HG03558 (cell line): ENCODE measurements around the gene ANKRD34C.

Experiments used
- ATAC-seq: cut with Tn5 transposase; IDR thresholded peaks from one replicate; pipeline ENCODE4 v1.9.1; 2021; ENCODE audit warnings: moderate number of reproducible peaks; ENCODE audit not compliant: unreplicated experiment; ENCODE audit errors: extremely low read depth

ANKRD34C gene

DNA sequence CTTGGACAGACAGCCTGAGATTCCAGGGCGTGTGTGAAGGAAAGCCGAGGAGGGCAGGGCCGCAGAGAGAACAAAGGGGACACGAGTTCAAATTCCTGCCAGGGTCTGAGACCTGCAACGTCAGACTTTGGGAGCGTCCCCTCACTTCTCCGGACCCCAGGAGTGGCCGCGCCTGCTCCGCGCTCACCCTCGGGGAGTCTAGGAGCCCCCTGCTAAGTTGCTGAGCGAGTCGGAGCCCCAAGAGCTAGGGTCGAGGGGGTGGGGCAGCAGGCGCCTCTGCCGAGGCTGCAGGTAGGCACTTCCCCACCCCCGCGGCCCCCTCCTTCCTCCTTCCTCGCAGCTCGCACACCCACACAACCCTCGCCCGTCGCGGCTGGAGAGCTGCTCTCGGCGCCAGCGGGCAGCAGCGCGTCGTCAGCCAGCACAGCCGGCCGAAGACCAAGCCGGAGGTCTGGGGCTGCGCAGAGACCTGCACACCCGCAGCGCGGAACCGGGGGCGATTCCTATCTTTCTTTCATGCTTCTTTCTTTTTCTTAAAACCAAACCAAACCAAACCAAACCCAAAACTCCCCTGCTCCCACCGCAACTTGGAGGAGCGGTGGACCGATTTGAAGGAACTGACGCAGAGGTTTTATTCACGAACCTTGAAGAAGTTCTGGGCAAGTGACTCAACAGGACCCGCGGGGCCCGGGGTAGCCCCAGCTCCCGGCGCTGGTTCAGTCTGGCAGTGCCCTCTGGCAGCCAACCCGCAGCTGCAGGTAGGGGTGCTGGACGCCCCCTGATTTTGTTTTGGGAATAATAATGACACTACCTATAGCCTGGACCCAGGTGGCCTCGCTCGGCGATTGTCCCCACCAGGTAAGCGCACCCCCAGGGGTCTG is at the start of gene ANKRD34C:
TSS of gene ANKRD34C (plus strand) at position 352 of the 881 bp plus-strand sequence. CDS start 10,563 bp downstream, outside the sequence.
- ATAC-seq: no peak

- no peak for ATAC-seq
Observed at GRCh38 chr15:79233236-79233635, 49.3 kb upstream of the ANKRD34C start.

DNA sequence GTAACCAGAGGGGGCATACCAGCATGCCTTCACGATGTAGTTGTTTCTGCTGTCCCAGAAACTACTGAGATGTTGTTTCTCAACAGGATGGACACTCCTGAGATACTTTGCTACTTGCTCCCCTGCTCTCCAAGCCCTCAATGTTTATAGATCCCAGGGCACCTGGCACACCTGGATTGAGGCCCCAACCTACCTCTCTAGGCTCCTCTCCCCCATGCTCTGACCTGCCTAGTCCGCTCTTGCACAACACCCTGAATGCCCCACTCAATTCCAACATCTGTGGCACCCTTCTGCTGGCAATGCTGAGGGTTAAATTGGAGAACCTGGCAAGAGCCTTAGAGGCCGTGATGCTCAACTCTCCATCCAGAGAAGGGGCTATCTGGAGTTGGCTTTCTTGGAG is 42.5 kb upstream of the ANKRD34C start:
- no peak for ATAC-seq

DNA sequence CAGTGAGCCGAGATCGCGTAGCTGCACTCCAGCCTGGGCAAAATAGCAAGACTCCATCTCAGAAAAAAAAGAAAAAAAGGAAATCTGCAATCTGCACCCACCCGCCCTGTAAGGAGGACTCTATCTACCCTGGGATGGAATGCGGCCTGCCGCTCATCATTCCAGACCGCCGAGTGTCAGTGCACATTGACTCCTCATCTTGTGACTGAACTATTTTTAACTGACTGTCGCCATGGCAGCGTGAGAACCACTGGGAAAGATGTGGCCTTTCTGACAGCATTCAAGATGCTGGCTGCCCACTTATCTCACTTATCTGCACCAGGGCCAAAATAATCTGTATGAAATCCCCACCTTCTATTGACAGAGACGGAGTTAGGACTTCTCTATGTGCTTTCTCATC is 38.8 kb upstream of the ANKRD34C start:
- ATAC-seq: no peak

DNA sequence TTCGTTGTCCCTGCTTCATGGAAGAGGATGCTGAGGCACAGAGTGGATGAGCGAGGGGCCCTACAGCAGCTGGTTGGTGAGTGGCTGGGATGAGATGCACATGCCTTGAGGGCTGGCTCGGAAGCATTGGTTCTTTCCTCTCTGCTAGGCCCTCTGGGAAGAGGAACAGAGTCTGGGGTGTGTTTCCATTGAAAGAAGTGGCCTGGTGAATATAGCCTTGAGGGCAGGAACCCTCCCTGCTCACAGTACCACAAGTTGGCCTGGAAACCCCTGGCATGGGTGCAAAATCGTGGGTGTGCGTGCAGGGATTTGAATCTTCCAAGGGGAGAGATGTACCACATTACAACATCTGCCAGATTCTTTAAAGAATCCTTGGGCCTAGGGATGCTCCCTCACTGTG is 37.6 kb upstream of the ANKRD34C start:
- ATAC-seq: no peak

DNA sequence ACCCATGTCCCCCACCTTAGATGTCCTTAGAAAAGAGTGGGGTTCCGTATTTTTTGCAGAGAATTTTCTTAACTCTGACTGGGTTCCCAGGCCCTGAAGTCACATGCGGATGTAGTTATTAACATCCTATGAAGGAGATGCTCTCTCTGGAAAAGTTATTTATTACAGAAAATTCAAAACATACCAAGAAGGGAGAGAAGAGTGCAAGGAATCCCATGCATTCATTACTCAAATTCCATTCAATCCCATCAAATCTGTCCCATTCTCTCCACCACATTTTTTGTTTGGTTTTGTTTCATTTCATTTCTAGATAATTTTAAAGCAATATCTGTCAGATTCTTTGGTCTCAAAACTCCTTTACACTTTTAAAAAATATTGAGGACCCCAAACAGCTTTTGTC is 34.3 kb upstream of the ANKRD34C start:
- no peak for ATAC-seq

DNA sequence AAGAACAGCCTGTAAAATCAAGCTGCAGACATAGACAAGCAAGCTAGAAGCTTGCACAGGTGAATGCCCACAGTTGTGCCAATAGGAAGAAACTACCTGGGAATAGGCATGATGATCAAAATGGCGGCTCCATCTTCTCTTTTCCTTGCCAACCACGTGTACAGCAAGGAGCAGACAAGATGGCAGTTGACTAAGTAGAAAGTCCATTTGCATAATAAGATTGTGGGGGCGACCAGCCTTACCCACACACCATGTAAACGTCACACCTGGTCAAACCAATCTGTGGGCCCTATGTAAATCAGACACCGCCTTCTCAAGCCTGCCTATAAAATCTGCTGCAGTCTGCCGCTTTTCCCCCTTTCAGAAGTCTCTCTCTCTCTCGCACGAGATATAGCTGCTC is 25.1 kb upstream of the ANKRD34C start:
- ATAC-seq: no peak

DNA sequence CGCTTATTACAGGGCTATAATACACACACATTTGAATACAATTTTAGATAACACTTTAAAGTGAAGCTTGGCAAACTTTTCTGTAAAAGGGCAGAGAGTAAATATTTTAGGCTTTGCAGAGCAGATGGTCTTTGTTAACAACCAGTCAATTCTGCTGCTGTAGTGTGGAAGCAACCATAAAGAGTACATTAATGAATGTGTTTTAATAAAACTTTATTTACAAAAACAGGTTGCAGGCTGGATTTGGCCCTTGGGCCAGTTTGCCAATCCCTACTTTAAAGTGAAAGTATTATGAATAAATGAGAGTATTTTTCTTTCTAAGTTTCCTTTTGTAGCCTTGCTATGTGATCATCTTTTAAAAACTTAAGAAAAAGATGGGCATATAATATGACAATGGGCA is 20.7 kb upstream of the ANKRD34C start:
- ATAC-seq: no peak

DNA sequence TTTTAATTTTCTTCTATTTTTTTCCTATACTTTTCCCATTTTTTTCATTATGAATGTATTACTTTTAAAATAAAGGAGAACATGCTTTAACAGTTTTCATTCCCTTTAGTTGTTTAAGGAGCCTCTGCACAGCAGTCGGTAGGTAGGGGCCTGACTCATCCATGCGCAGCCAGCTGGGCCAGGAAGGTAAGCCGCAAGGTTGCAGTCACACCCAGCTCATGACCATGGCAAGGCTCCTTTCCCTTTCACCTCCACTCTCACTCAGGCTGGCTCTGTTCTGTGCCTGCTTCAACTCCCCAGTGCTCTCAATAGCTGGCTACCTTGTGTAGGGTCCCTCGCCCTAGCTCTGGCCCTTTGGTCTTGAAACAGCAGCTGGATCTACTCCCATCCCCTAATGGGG is 17.4 kb upstream of the ANKRD34C start:
- ATAC-seq: no peak

DNA sequence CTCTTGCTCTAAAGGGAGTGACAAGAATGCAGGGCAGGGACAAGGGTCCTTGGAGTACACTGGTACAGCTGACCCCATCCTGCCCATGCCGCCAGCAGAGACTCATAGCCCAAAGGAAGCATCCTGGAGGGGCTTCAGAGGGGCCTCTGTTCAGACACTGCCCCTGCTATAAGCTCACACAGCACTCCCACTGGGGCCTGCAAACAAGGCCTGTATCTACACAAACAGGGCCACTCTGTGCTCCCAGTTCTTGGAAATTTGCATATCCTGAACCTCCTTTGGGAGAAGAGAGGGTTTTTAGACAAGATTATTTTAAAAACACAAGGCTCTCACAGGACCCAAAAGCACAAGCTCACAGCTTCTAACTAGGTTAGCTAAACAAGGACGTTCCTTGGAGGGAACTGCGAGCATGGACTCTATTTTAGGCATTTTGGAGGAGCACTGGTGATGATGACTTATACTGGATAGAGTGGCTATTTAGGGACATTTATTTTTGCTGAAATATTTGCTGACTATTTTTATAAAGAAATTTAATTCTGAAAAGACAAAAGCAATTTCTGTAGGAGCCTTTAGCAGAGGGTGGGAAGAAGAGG is 16.4 kb upstream of the ANKRD34C start:
- no peak for ATAC-seq

DNA sequence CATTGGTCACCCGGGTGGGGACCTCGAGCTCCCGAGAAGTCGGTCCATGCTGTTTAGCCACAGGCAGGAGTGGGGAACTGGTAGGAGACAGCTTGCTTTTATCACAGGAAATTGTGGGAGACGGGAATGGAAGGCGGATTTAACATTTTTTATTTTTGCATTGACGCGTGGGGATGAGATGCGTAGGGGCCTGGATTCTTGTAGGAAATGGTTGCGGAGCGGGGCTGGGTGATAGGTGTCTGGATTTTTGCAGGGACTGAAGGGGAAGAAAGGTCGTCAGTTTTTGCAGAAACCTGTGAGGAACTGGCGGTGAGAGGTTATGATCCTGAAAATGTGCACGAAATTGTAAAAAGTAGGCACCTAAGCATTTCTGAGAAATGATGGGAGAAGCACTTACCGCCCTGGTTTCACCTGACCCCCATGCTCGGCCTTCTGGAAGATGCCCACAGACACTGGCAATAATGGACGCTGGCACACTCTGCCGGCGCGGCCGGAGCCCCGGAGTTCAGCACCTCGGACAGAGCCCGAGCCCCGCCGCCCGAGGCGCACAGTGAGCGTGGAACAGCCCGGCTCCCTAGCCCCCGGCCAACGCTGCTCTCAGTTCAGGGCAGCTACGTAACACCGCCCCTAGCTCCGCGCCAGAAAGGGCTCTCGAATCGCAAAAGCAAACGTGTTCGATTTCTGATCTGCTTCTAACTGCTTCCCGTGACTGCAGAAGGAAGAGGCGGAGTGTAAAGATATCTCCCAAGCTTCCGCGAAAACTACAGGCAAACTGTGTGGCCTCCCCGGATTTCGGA is 928 bp downstream of the ANKRD34C start:
- no peak for ATAC-seq

- no peak for ATAC-seq
Observed at GRCh38 chr15:79290642-79291275, 8.2 kb downstream of the ANKRD34C start.

GRCh38 chr15:79292011-79292410 is 9.5 kb downstream of the ANKRD34C start:
- ATAC-seq: no peak

- no peak for ATAC-seq
Observed at GRCh38 chr15:79294075-79294474, 11.6 kb downstream of the ANKRD34C start.

- ATAC-seq: no peak
Observed at GRCh38 chr15:79296583-79296982, 14.1 kb downstream of the ANKRD34C start.

GRCh38 chr15:79299126-79299840 is 16.8 kb downstream of the ANKRD34C start:
- no peak for ATAC-seq

- no peak for ATAC-seq
Observed at GRCh38 chr15:79299841-79300235, 17.3 kb downstream of the ANKRD34C start.

DNA sequence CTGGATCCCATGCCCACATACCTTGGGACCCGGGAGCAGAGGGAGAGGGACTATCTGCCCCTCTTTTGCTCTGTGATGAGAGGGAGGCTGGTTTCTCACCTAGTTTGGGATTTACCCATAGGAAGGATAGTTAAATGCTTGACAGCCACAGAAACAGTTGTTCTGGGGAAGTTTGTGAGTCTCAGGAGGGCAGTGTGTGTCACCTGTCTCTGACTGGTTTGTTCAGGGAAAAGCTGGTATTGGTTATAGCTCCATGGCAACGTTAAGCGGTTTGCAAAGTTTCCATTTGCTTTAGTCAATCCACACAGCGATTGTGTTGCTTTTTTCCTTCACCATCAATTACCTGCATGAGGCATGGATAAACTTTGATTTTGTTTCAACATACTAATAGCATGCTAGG is 24.7 kb downstream of the ANKRD34C start:
- no peak for ATAC-seq

- no peak for ATAC-seq
Observed at GRCh38 chr15:79308874-79309273, 26.4 kb downstream of the ANKRD34C start.

- ATAC-seq: peak; percentile 8
Observed at GRCh38 chr15:79310612-79310984, 28.1 kb downstream of the ANKRD34C start.
